Activated CD4-positive, alpha-beta memory T cell treated with anti-CD3 and anti-CD28 coated beads for 36 hours (primary cell): ENCODE measurements around the gene NUAK1. TPM values are rescaled to one million over a fixed set of nuclear protein-coding genes. Genes with fewer than 3 reads are reported as not detected.

Experiments
- CTCF ChIA-PET: fragments of 350-600 bp; sonication (Branson Sonifier 250); formaldehyde crosslinking; loops from one replicate; lab custom pipeline; 2021; ENCODE audit warnings: antibody characterized with exemption, inconsistent platforms; lab: Charles Lee
- POLR2A ChIA-PET: fragments of 350-600 bp; sonication (Branson Sonifier 250); formaldehyde crosslinking; loops from one replicate; lab custom pipeline; 2021; ENCODE audit warnings: antibody characterized with exemption; lab: Charles Lee
- DNase-seq: peaks from one replicate; pipeline ENCODE4 v3.0.0-alpha.2; 2020
- H3K27ac Mint-ChIP-seq: one replicate; pipeline ENCODE4 v1.8.0; 2021; ENCODE audit warnings: mixed read lengths
- H3K27me3 Mint-ChIP-seq: one replicate; pipeline ENCODE4 v1.8.0; 2021; ENCODE audit warnings: mixed read lengths
- H3K36me3 Mint-ChIP-seq: one replicate; pipeline ENCODE4 v1.8.0; 2021; ENCODE audit warnings: mixed read lengths
- H3K4me1 Mint-ChIP-seq: one replicate; pipeline ENCODE4 v1.8.0; 2021; ENCODE audit warnings: low read depth, mixed read lengths
- H3K4me3 Mint-ChIP-seq: one replicate; pipeline ENCODE4 v1.8.0; 2021; ENCODE audit warnings: mild to moderate bottlenecking, mixed read lengths
- H3K9me3 Mint-ChIP-seq: one replicate; pipeline ENCODE4 v1.8.0; 2021; ENCODE audit warnings: mixed read lengths
- intact Hi-C: fragments of 100-400 bp; cut with micrococcal nuclease; formaldehyde crosslinking; loops from one replicate; pipeline ENCODE4 v1.15.1; 2023
- total RNA-seq, 2 experiments: library from RNA; stranded (reverse); gene quantifications; one replicate each; pipeline ENCODE4 v1.2.3, GENCODE V29; 2021

The NUAK1 gene
- total RNA-seq = under 1 TPM in 1 of 2 experiments, not detected in 1; 0.05 TPM

- no peaks in the 10 kb centered on the region for H3K9me3 Mint-ChIP-seq
- ChIA-PET POLR2A (no interaction called here), CTCF (interaction anchor here (0.7 to 1.4 kb wide), 3 partner anchors 10 to 1224 kb away, joined by 3 to 5 read pairs (median 4); no protein-coding TSS in a partner anchor)
- no peak within 1 kb of the TSS for H3K27ac Mint-ChIP-seq
- peak; percentile 20 for DNase-seq
- H3K4me1 Mint-ChIP-seq = peaks cover 13% of the 10 kb centered on the region
- no peaks in the 10 kb centered on the region for H3K36me3 Mint-ChIP-seq
- H3K27me3 Mint-ChIP-seq = peaks cover 56% of the 10 kb centered on the region
- intact Hi-C loops = loop anchor here (5.0 kb wide), 2 partner anchors 83 to 432 kb away; no protein-coding TSS in a partner anchor
- H3K4me3 Mint-ChIP-seq = peak within 1 kb of the TSS; percentile 54
These were observed at the start of gene NUAK1 for GRCh38 chr12:106138633-106139421. NUAK1 (minus strand) TSS chr12:106138954; CDS start chr12:106138653, 301 bp downstream.

GRCh38 chr12:106188256-106188655 lies 49.5 kb upstream of the NUAK1 start:
- Mint-ChIP-seq H3K4me3 (no peak overlapping the region), H3K9me3 (no peaks in the 10 kb centered on the region), H3K36me3 (no peaks in the 10 kb centered on the region), H3K27me3 (peaks cover 3% of the 10 kb centered on the region), H3K4me1 (no peaks in the 10 kb centered on the region), H3K27ac (no peak overlapping the region)
- intact Hi-C loops = no loop called here
- CTCF ChIA-PET = no interaction called here
- no peak for DNase-seq
- POLR2A ChIA-PET = no interaction called here

GRCh38 chr12:106187842-106188241 lies 49.1 kb upstream of the NUAK1 start:
- DNase-seq = no peak
- intact Hi-C loops = no loop called here
- Mint-ChIP-seq H3K4me3 (no peak overlapping the region), H3K27me3 (peaks cover 5% of the 10 kb centered on the region), H3K9me3 (no peaks in the 10 kb centered on the region), H3K4me1 (no peaks in the 10 kb centered on the region), H3K27ac (no peak overlapping the region), H3K36me3 (no peaks in the 10 kb centered on the region)
- ChIA-PET POLR2A (no interaction called here), CTCF (no interaction called here)

GRCh38 chr12:106187155-106187789 lies 48.5 kb upstream of the NUAK1 start:
- Mint-ChIP-seq H3K36me3 (no peaks in the 10 kb centered on the region), H3K27me3 (peaks cover 5% of the 10 kb centered on the region), H3K4me3 (no peak overlapping the region), H3K27ac (no peak overlapping the region), H3K9me3 (no peaks in the 10 kb centered on the region), H3K4me1 (no peaks in the 10 kb centered on the region)
- ChIA-PET POLR2A (no interaction called here), CTCF (no interaction called here)
- intact Hi-C loops = no loop called here
- DNase-seq = no peak

GRCh38 chr12:106183735-106184134 lies 45.0 kb upstream of the NUAK1 start:
- Mint-ChIP-seq H3K36me3 (no peaks in the 10 kb centered on the region), H3K27me3 (peaks cover 5% of the 10 kb centered on the region), H3K4me3 (no peak overlapping the region), H3K9me3 (no peaks in the 10 kb centered on the region), H3K4me1 (no peaks in the 10 kb centered on the region), H3K27ac (no peak overlapping the region)
- ChIA-PET POLR2A (no interaction called here), CTCF (no interaction called here)
- intact Hi-C loops = no loop called here
- DNase-seq = no peak

GRCh38 chr12:106181401-106182114 lies 42.8 kb upstream of the NUAK1 start:
- ChIA-PET POLR2A (no interaction called here), CTCF (interaction anchor here (0.9 kb wide), 1 partner anchor 45 kb away, joined by 3 read pairs; no protein-coding TSS in a partner anchor)
- H3K27ac Mint-ChIP-seq = no peak overlapping the region
- H3K4me3 Mint-ChIP-seq = no peak overlapping the region
- DNase-seq = no peak
- no peaks in the 10 kb centered on the region for H3K36me3 Mint-ChIP-seq
- no peaks in the 10 kb centered on the region for H3K9me3 Mint-ChIP-seq
- no peaks in the 10 kb centered on the region for H3K4me1 Mint-ChIP-seq
- intact Hi-C loops = no loop called here
- peaks cover 8% of the 10 kb centered on the region for H3K27me3 Mint-ChIP-seq

- H3K27me3 Mint-ChIP-seq = peaks cover 8% of the 10 kb centered on the region
- no peaks in the 10 kb centered on the region for H3K36me3 Mint-ChIP-seq
- POLR2A ChIA-PET = no interaction called here
- H3K27ac Mint-ChIP-seq = no peak overlapping the region
- H3K4me1 Mint-ChIP-seq = no peaks in the 10 kb centered on the region
- no peak for DNase-seq
- no peak overlapping the region for H3K4me3 Mint-ChIP-seq
- CTCF ChIA-PET = no interaction called here
- intact Hi-C loops = no loop called here
- no peaks in the 10 kb centered on the region for H3K9me3 Mint-ChIP-seq
These were observed 40.3 kb upstream of the NUAK1 start for GRCh38 chr12:106179086-106179485.

GRCh38 chr12:106178562-106178961 lies 39.8 kb upstream of the NUAK1 start:
- no peak for DNase-seq
- intact Hi-C loops = no loop called here
- CTCF ChIA-PET = no interaction called here
- Mint-ChIP-seq H3K4me1 (no peaks in the 10 kb centered on the region), H3K36me3 (no peaks in the 10 kb centered on the region), H3K27ac (no peak overlapping the region), H3K4me3 (no peak overlapping the region), H3K9me3 (no peaks in the 10 kb centered on the region), H3K27me3 (peaks cover 8% of the 10 kb centered on the region)
- POLR2A ChIA-PET = no interaction called here

- Mint-ChIP-seq H3K36me3 (no peaks in the 10 kb centered on the region), H3K27me3 (peaks cover 5% of the 10 kb centered on the region), H3K9me3 (no peaks in the 10 kb centered on the region), H3K4me1 (no peaks in the 10 kb centered on the region), H3K4me3 (no peak overlapping the region), H3K27ac (no peak overlapping the region)
- ChIA-PET CTCF (no interaction called here), POLR2A (no interaction called here)
- DNase-seq = no peak
- intact Hi-C loops = no loop called here
These were observed 37.8 kb upstream of the NUAK1 start for GRCh38 chr12:106176560-106176959.

GRCh38 chr12:106174876-106175275 lies 36.1 kb upstream of the NUAK1 start:
- no peaks in the 10 kb centered on the region for H3K9me3 Mint-ChIP-seq
- no peak overlapping the region for H3K4me3 Mint-ChIP-seq
- peaks cover 7% of the 10 kb centered on the region for H3K27me3 Mint-ChIP-seq
- intact Hi-C loops = loop anchor here (5.0 kb wide), 1 partner anchor 47 kb away; no protein-coding TSS in a partner anchor
- POLR2A ChIA-PET = no interaction called here
- H3K4me1 Mint-ChIP-seq = peaks cover 2% of the 10 kb centered on the region
- H3K27ac Mint-ChIP-seq = no peak overlapping the region
- H3K36me3 Mint-ChIP-seq = no peaks in the 10 kb centered on the region
- DNase-seq = no peak
- CTCF ChIA-PET = no interaction called here

GRCh38 chr12:106173442-106173841 lies 34.7 kb upstream of the NUAK1 start:
- Mint-ChIP-seq H3K27ac (no peak overlapping the region), H3K4me3 (no peak overlapping the region), H3K9me3 (peaks cover 2% of the 10 kb centered on the region), H3K36me3 (no peaks in the 10 kb centered on the region), H3K4me1 (peaks cover 2% of the 10 kb centered on the region), H3K27me3 (peaks cover 8% of the 10 kb centered on the region)
- CTCF ChIA-PET = no interaction called here
- POLR2A ChIA-PET = no interaction called here
- DNase-seq = no peak
- intact Hi-C loops = loop anchor here (5.0 kb wide), 1 partner anchor 49 kb away; no protein-coding TSS in a partner anchor
